ENCODE data around the gene USP3.

Gene USP3

DNA sequence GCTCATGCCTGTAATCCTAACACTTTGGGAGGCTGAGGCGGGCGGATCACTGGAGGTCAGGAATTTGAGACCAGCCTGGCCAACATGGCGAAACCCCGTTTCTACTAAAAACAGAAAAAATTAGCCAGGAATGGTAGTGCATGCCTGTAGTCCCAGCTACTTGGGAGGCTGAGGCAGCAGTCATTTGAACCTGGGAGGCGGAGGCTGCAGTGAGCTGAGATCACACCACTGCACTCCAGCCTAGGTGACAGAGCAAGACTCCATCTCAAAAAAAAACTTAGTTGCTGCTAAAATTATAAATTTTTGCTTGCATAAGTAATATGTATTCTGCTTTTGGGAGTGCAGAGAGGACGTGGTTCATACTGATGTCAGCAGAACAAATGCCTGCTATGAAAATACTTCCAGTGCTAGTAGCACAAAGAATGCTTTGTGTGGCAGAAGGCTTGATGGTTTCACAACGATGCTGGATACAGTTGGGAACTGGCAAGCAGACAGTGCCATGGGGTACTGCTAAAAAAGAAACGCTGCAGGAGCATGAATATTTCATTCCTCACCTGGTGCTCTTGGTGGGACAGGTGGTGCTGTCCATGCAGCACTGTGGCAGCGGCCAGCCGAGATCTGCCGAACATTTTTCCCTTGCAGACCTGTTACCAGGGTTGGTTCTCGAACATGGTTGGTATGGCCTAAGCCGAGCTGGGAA, 123.9 kb downstream of the USP3 start:
- no peak for TF ChIP-seq POLR2A (IDR thresholded peaks at IDR 0.05; ENCODE audit: low read depth, low read length)
- TF ChIP-seq SPI1 (IDR thresholded peaks at IDR 0.05; ENCODE audit: low read depth, low read length) = no peak
- TF ChIP-seq PAX5 (IDR thresholded peaks at IDR 0.05; ENCODE audit: insufficient read depth, low read length, severe bottlenecking) = no peak
- TF ChIP-seq POU2F2 (IDR thresholded peaks at IDR 0.05; ENCODE audit: low read depth, low read length) = no peak
- TF ChIP-seq TAF1 (IDR thresholded peaks at IDR 0.05; ENCODE audit: low read depth, low read length) = no peak
- no peak for DNase-seq (ENCODE audit: insufficient read length, low spot score)
- FAIRE-seq = no peak

DNA sequence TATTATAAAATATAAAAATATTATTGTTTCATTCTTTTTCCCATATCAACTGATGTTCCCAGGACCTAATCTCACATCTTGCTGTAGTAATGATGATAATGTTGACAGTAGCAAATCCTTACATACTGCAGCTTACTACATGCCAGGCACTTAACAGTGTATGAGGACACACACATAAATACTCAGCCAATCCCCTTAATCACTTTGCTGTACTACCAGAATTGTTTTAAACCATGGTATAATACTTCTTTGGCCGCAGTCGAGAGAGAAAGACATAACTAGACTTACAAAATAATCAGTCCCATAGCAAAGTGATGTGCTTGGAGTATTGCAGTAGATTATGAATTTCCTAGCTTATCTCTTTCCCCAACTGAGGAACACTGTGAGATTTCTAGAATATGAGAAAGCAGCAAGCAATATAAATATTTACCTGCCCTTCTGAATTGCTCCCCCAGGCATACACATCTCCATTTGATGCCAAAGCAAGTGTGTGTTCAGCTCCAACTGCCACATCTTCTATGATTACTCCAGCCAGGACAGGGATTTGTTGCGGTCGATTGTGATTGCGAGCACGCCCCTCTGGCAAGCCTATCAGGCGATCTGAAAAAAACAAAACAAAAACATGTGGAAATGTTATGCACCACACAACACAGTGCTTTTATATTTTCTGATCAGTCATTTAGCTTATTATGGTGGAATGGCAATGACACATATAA, 125.8 kb downstream of the USP3 start:
- DNase-seq (ENCODE audit: insufficient read length, low spot score) = no peak
- no peak for TF ChIP-seq PAX5 (IDR thresholded peaks at IDR 0.05; ENCODE audit: insufficient read depth, low read length, severe bottlenecking)
- no peak for TF ChIP-seq POLR2AphosphoS5 (IDR thresholded peaks at IDR 0.05; ENCODE audit: low read depth, low read length)
- no peak for TF ChIP-seq POLR2A (IDR thresholded peaks at IDR 0.05; ENCODE audit: low read depth, low read length)
- TF ChIP-seq POU2F2 (IDR thresholded peaks at IDR 0.05; ENCODE audit: low read depth, low read length) = no peak
- TF ChIP-seq SPI1 (IDR thresholded peaks at IDR 0.05; ENCODE audit: low read depth, low read length) = no peak
- no peak for TF ChIP-seq TAF1 (IDR thresholded peaks at IDR 0.05; ENCODE audit: low read depth, low read length)
- no peak for FAIRE-seq

DNA sequence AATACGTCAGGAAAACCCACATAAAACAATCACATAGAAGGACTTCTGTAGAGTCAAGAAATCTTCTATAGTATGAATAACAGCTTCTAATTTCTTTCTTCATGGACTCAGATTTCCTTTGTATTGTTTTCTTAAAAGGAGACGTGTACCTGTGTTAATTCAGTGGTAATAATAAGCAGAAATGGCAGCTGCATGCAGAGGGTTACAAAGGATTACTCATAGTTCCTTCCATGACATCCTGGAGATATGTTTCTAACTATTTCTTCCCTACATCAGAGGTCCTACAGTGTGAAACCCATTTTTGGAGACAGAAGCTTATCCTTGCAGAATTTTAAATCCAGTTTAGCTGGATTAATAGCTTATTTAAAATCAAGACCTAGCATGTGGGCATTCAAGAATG, 128.9 kb downstream of the USP3 start:
- no peak for DNase-seq (ENCODE audit: insufficient read length, low spot score)
- no peak for TF ChIP-seq POLR2A (IDR thresholded peaks at IDR 0.05; ENCODE audit: low read depth, low read length)
- TF ChIP-seq TAF1 (IDR thresholded peaks at IDR 0.05; ENCODE audit: low read depth, low read length) = no peak
- TF ChIP-seq PAX5 (IDR thresholded peaks at IDR 0.05; ENCODE audit: insufficient read depth, low read length, severe bottlenecking) = no peak
- no peak for TF ChIP-seq POLR2AphosphoS5 (IDR thresholded peaks at IDR 0.05; ENCODE audit: low read depth, low read length)
- TF ChIP-seq POU2F2 (IDR thresholded peaks at IDR 0.05; ENCODE audit: low read depth, low read length) = no peak
- TF ChIP-seq SPI1 (IDR thresholded peaks at IDR 0.05; ENCODE audit: low read depth, low read length) = no peak
- FAIRE-seq = no peak

DNA sequence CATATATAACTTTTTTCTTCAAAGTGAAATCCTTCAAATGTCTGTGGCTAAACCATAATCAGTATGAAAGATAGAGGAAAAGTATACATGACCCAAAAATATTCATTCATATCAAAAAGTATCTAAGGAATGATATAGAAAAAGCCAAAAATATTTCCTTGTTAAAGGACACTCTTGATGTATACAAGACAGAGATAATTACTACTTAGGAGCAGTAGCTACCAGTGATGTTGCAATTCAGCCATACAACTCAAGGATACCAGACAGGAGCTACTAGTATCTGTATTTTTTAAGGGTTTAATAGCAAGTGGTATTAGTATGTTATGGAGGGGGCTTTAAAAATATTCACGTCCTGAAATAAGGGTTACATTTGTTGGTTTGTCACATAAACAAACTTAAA, 129.8 kb downstream of the USP3 start:
- no peak for FAIRE-seq
- no peak for DNase-seq (ENCODE audit: insufficient read length, low spot score)
- TF ChIP-seq TAF1 (IDR thresholded peaks at IDR 0.05; ENCODE audit: low read depth, low read length) (no peak), POU2F2 (IDR thresholded peaks at IDR 0.05; ENCODE audit: low read depth, low read length) (no peak), POLR2A (IDR thresholded peaks at IDR 0.05; ENCODE audit: low read depth, low read length) (no peak), SPI1 (IDR thresholded peaks at IDR 0.05; ENCODE audit: low read depth, low read length) (no peak), POLR2AphosphoS5 (IDR thresholded peaks at IDR 0.05; ENCODE audit: low read depth, low read length) (no peak), PAX5 (IDR thresholded peaks at IDR 0.05; ENCODE audit: insufficient read depth, low read length, severe bottlenecking) (no peak)

DNA sequence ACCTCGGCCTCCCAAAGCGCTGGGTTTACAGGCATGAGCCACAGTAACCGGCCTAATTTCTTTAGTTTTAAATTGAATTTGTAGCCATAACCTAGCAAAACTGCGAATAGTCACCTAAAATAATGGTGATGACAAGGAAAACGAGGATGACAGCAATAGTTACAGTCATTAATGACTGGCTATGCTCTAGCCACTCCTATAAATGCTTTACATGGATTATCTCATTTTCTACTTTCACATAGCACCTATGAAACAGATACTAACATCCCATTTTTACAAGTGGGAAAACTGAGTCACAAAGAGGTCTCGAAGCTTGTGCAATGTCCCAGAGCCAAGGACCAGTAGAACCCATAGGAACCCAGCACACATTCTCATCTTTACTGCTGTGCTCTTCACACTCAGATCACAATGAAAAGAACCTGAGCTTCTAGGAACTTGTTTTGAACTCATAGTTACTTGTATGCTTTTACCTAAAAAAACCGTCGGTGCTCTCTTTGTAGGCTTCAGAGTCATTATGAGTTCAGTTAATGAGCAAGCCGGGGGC, 132.2 kb downstream of the USP3 start:
- no peak for DNase-seq (ENCODE audit: insufficient read length, low spot score)
- no peak for TF ChIP-seq POU2F2 (IDR thresholded peaks at IDR 0.05; ENCODE audit: low read depth, low read length)
- no peak for TF ChIP-seq TAF1 (IDR thresholded peaks at IDR 0.05; ENCODE audit: low read depth, low read length)
- TF ChIP-seq POLR2A (IDR thresholded peaks at IDR 0.05; ENCODE audit: low read depth, low read length) = no peak
- no peak for FAIRE-seq

DNA sequence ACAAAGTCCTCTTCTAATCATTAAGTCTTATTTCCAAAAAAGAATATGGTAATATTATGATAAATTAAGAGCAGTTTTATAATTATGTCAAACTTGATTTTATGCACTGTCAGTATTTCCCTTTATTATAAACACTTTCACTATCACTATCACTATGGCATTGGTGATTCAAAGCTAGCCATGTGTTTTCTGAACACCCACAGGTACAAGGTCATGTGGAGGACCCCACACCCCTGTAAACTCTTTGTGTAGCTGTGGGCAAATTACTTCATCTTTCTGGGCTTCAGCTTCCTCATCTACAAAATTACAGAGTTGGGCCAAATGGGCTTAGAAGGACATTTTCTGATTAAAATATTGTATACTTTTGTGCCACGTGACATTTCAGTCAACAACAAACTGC, 134.4 kb downstream of the USP3 start:
- DNase-seq (ENCODE audit: insufficient read length, low spot score) (no peak), FAIRE-seq (no peak)
- TF ChIP-seq PAX5 (IDR thresholded peaks at IDR 0.05; ENCODE audit: insufficient read depth, low read length, severe bottlenecking) (no peak), TAF1 (IDR thresholded peaks at IDR 0.05; ENCODE audit: low read depth, low read length) (no peak), POU2F2 (IDR thresholded peaks at IDR 0.05; ENCODE audit: low read depth, low read length) (no peak), POLR2A (IDR thresholded peaks at IDR 0.05; ENCODE audit: low read depth, low read length) (no peak)

DNA sequence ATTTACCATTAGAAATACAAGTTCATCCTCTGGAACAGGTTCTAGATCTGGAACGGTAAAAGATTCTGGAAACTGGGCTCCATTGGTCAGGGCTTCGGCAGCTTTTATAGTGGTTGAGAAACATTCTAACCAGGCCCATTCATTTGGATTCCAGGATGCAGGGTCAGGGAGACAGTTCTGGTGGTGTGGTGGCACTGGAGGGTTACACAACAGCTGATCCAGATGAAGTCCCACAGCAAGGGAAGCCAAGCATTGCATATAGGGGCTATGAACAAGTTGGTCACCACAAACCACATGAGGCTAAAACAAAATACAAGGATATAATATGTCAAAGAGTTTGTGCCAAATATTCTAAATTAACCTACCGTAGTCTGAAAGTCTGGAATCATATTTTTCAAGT, 135.8 kb downstream of the USP3 start:
- FAIRE-seq = no peak
- DNase-seq (ENCODE audit: insufficient read length, low spot score) = no peak
- no peak for TF ChIP-seq POLR2AphosphoS5 (IDR thresholded peaks at IDR 0.05; ENCODE audit: low read depth, low read length)

Data from GM12891 (cell line).